ENCODE data around the gene TMA7B. TPM values are rescaled to one million over a fixed set of nuclear protein-coding genes. Genes with fewer than 3 reads are reported as not detected.

Gene TMA7B
- polyA plus RNA-seq, 1 experiment: not detected

- no peak overlapping the region for H3K4me3 ChIP-seq (ENCODE audit: low read depth, low read length)
- CTCF ChIA-PET: interaction anchor here (4.7 kb wide), 1 partner anchor 16 kb away, joined by 23 read pairs; no protein-coding TSS in a partner anchor
- H3K27me3 ChIP-seq (ENCODE audit: control insufficient read depth, insufficient read depth, low read length): peaks cover 25% of the 10 kb centered on the region
- H3K9me3 ChIP-seq (ENCODE audit: control insufficient read depth, insufficient read depth, low read length): no peaks in the 10 kb centered on the region
- no peak overlapping the region for H3K27ac ChIP-seq (ENCODE audit: low read depth, low read length)
- POLR2A ChIA-PET: no interaction called here
- no peak for TF ChIP-seq CTCF (IDR thresholded peaks at IDR 0.05; ENCODE audit: low read depth, low read length)
- no peak for DNase-seq (ENCODE audit: low read depth, low spot score)
Measured at GRCh38 chr22:40007853-40008710, 47.9 kb downstream of the TMA7B start.

- DNase-seq (ENCODE audit: low read depth, low spot score): no peak
- POLR2A ChIA-PET: no interaction called here
- no peak for TF ChIP-seq CTCF (IDR thresholded peaks at IDR 0.05; ENCODE audit: low read depth, low read length)
- CTCF ChIA-PET: interaction anchor here (1.2 to 4.7 kb wide), 2 partner anchors 15 to 474 kb away, joined by 3 to 23 read pairs; no protein-coding TSS in a partner anchor
- Histone ChIP-seq H3K9me3 (ENCODE audit: control insufficient read depth, insufficient read depth, low read length) (no peaks in the 10 kb centered on the region), H3K27ac (ENCODE audit: low read depth, low read length) (no peak overlapping the region), H3K27me3 (ENCODE audit: control insufficient read depth, insufficient read depth, low read length) (peaks cover 25% of the 10 kb centered on the region), H3K4me3 (ENCODE audit: low read depth, low read length) (no peak overlapping the region)
Measured at GRCh38 chr22:40008726-40009291, 48.6 kb downstream of the TMA7B start.

- no peak overlapping the region for H3K27ac ChIP-seq (ENCODE audit: low read depth, low read length)
- no peak for DNase-seq (ENCODE audit: low read depth, low spot score)
- ChIA-PET POLR2A (no interaction called here), CTCF (interaction anchor here (0.6 to 4.7 kb wide), 6 partner anchors 8 to 480 kb away, joined by 3 to 23 read pairs (median 6); no protein-coding TSS in a partner anchor)
- TF ChIP-seq CTCF (IDR thresholded peaks at IDR 0.05; ENCODE audit: low read depth, low read length): no peak
- H3K9me3 ChIP-seq (ENCODE audit: control insufficient read depth, insufficient read depth, low read length): no peaks in the 10 kb centered on the region
- peaks cover 25% of the 10 kb centered on the region for H3K27me3 ChIP-seq (ENCODE audit: control insufficient read depth, insufficient read depth, low read length)
- no peak overlapping the region for H3K4me3 ChIP-seq (ENCODE audit: low read depth, low read length)
Measured at GRCh38 chr22:40009292-40009774, 49.1 kb downstream of the TMA7B start.

GRCh38 chr22:40009951-40010671, 49.9 kb downstream of the TMA7B start:
- CTCF ChIA-PET: interaction anchor here (0.6 to 4.7 kb wide), 7 partner anchors 9 to 481 kb away, joined by 3 to 23 read pairs (median 3); no protein-coding TSS in a partner anchor
- no peak for DNase-seq (ENCODE audit: low read depth, low spot score)
- no peak for TF ChIP-seq CTCF (IDR thresholded peaks at IDR 0.05; ENCODE audit: low read depth, low read length)
- H3K4me3 ChIP-seq (ENCODE audit: low read depth, low read length): no peak overlapping the region
- POLR2A ChIA-PET: no interaction called here
- no peak overlapping the region for H3K27ac ChIP-seq (ENCODE audit: low read depth, low read length)
- H3K27me3 ChIP-seq (ENCODE audit: control insufficient read depth, insufficient read depth, low read length): peaks cover 27% of the 10 kb centered on the region
- H3K9me3 ChIP-seq (ENCODE audit: control insufficient read depth, insufficient read depth, low read length): no peaks in the 10 kb centered on the region

Measured in AG04450 (cell line).